Loucy (cell line): Measurements from ENCODE around the gene CHRNA5.

ENCODE experiments used
- CTCF ChIP-seq: fragments of 200-600 bp; sonication (generic); conservative IDR thresholded peaks from 2 replicates; pipeline ENCODE4 v1.5.1; 2014; ENCODE audit warnings: mild to moderate bottlenecking, antibody characterized with exemption, low read length
- EZH2phosphoT487 ChIP-seq: fragments of 200-600 bp; IDR thresholded peaks from 2 replicates; pipeline ENCODE4 v1.6.1; 2018; ENCODE audit warnings: antibody characterized with exemption, mild to moderate bottlenecking, moderate library complexity, borderline replicate concordance

- no peak for TF ChIP-seq CTCF
- no peak for TF ChIP-seq EZH2phosphoT487
Measured at GRCh38 chr15:78642331-78642730, 77.0 kb downstream of the CHRNA5 start.
